Glutamatergic neuron (in vitro differentiated cells): ENCODE results near the gene BCAN. TPM values are rescaled to one million over a fixed set of nuclear protein-coding genes. Genes with fewer than 3 reads are reported as not detected.

ENCODE experiments used
- DNase-seq: peaks from one replicate; pipeline ENCODE4 v3.0.0; 2022
- H3K27ac Mint-ChIP-seq: one replicate; pipeline ENCODE4 v1.8.0; 2020; ENCODE audit warnings: mild to moderate bottlenecking, mixed read lengths, inconsistent platforms; ENCODE audit not compliant: unreplicated experiment
- H3K27me3 Mint-ChIP-seq: one replicate; pipeline ENCODE4 v1.8.0; 2020; ENCODE audit warnings: mild to moderate bottlenecking, moderate library complexity, mixed read lengths, inconsistent platforms; ENCODE audit not compliant: unreplicated experiment
- H3K36me3 Mint-ChIP-seq: one replicate; pipeline ENCODE4 v1.8.0; 2020; ENCODE audit warnings: mild to moderate bottlenecking, mixed read lengths, inconsistent platforms; ENCODE audit not compliant: unreplicated experiment
- H3K4me1 Mint-ChIP-seq: one replicate; pipeline ENCODE4 v1.8.0; 2020; ENCODE audit warnings: mild to moderate bottlenecking, low read depth, mixed read lengths, inconsistent platforms; ENCODE audit not compliant: unreplicated experiment
- H3K4me3 Mint-ChIP-seq: one replicate; pipeline ENCODE4 v1.8.0; 2020; ENCODE audit warnings: mild to moderate bottlenecking, mixed read lengths, inconsistent platforms; ENCODE audit not compliant: unreplicated experiment
- H3K9me3 Mint-ChIP-seq: one replicate; pipeline ENCODE4 v1.8.0; 2020; ENCODE audit warnings: mild to moderate bottlenecking, moderate library complexity, mixed read lengths, inconsistent platforms; ENCODE audit not compliant: unreplicated experiment
- CTCF ChIP-seq: fragments of 200-600 bp; sonication (generic); IDR thresholded peaks from one replicate; pipeline ENCODE4 v1.5.0; 2021; ENCODE audit not compliant: partially characterized antibody, unreplicated experiment
- total RNA-seq: library from RNA; stranded (reverse); fragmentation: NEBNext Ultra II Directional; extraction: Animal tissue kit (Norgen Biotek cat#: 25700); gene quantifications from one replicate; pipeline ENCODE4 v1.2.1, GENCODE V29; 2021; ENCODE audit not compliant: unreplicated experiment

The BCAN gene
- total RNA-seq, 1 donor from 2014 or later, result 10.3 TPM

GRCh38 chr1:156639601-156640101 lies 2.3 kb upstream of the BCAN start:
- Mint-ChIP-seq H3K36me3 (no peaks in the 10 kb centered on the region), H3K4me3 (peak overlapping the region; percentile 39), H3K27ac (no peak overlapping the region), H3K9me3 (peaks cover 5% of the 10 kb centered on the region), H3K4me1 (peaks cover 41% of the 10 kb centered on the region), H3K27me3 (peaks cover 5% of the 10 kb centered on the region)
- TF ChIP-seq CTCF, result no peak
- no peak for DNase-seq

GRCh38 chr1:156640842-156641706 lies 843 bp upstream of the BCAN start:
- Mint-ChIP-seq H3K4me1 (peaks cover 39% of the 10 kb centered on the region), H3K9me3 (peaks cover 8% of the 10 kb centered on the region), H3K27me3 (peaks cover 14% of the 10 kb centered on the region), H3K36me3 (peaks cover 5% of the 10 kb centered on the region), H3K4me3 (peak overlapping the region; percentile 85), H3K27ac (peak overlapping the region; percentile 25)
- DNase-seq, result no peak
- TF ChIP-seq CTCF, result no peak

- Mint-ChIP-seq H3K27ac (no peak overlapping the region), H3K27me3 (peaks cover 17% of the 10 kb centered on the region), H3K4me1 (peaks cover 43% of the 10 kb centered on the region), H3K9me3 (peaks cover 7% of the 10 kb centered on the region), H3K4me3 (peak overlapping the region; percentile 79), H3K36me3 (peaks cover 5% of the 10 kb centered on the region)
- DNase-seq, result peak; percentile 44
- no peak for TF ChIP-seq CTCF
These were observed 540 bp downstream of the BCAN start for GRCh38 chr1:156642265-156643048.

- H3K4me3 Mint-ChIP-seq, result peak overlapping the region; percentile 79
- H3K36me3 Mint-ChIP-seq, result peaks cover 5% of the 10 kb centered on the region
- DNase-seq, result no peak
- H3K9me3 Mint-ChIP-seq, result peaks cover 7% of the 10 kb centered on the region
- no peak overlapping the region for H3K27ac Mint-ChIP-seq
- peaks cover 47% of the 10 kb centered on the region for H3K4me1 Mint-ChIP-seq
- H3K27me3 Mint-ChIP-seq, result peaks cover 17% of the 10 kb centered on the region
- no peak for TF ChIP-seq CTCF
These were observed 1.3 kb downstream of the BCAN start for GRCh38 chr1:156643049-156643777.
